Omental fat pad (tissue), 4 donors: Measurements from ENCODE around the gene FAM120A. TPM values are rescaled to one million over a fixed set of nuclear protein-coding genes. Genes with fewer than 3 reads are reported as not detected.

Experiments used
- ATAC-seq: fragments of 150-250 bp; one replicate; pipeline ENCODE4 v1.9.1; 2016; ENCODE audit warnings: mild to moderate bottlenecking, moderate library complexity; ENCODE audit not compliant: low FRiP score
- DNase-seq: peaks from one replicate; pipeline ENCODE4 v3.0.0-alpha.2; 2019; ENCODE audit warnings: low spot score
- CTCF ChIP-seq, 3 donors: fragments of 450-650 bp; IDR thresholded peaks; one replicate each; pipeline ENCODE4 v1.5.1; 2016 to 2017; ENCODE audit warnings: antibody characterized with exemption in 3 of 3, mild to moderate bottlenecking in 3 of 3, moderate library complexity in 2 of 3
- small RNA-seq: library from RNA; depleted of rRNA; stranded (forward); fragments of <200 nt; gene quantifications from one replicate; pipeline ENCODE3, GENCODE V24; 2016
- total RNA-seq, 4 donors: library from RNA; depleted of rRNA; stranded (reverse); fragments of >200 nt; gene quantifications; one replicate each; pipeline ENCODE4 v1.1.0, GENCODE V29; 2016

FAM120A gene
- total RNA-seq, 4 donors from 2014 or later, result 85.3 to 111 (median 102) TPM

- DNase-seq, result no peak
- TF ChIP-seq CTCF (IDR thresholded peaks at IDR 0.05), result no peak
- no peak for ATAC-seq
Observed at GRCh38 chr9:93613174-93613573, 161.7 kb downstream of the FAM120A start.

GRCh38 chr9:93613791-93614190, 162.3 kb downstream of the FAM120A start:
- DNase-seq, result no peak
- no peak for TF ChIP-seq CTCF (IDR thresholded peaks at IDR 0.05)

GRCh38 chr9:93614830-93615468, 163.5 kb downstream of the FAM120A start:
- ATAC-seq (no peak), DNase-seq (no peak)
- TF ChIP-seq CTCF (IDR thresholded peaks at IDR 0.05), result no peak

More at GRCh38 chr9:93613791-93614190, 162.3 kb downstream of the FAM120A start:
- ATAC-seq, result no peak

Small RNAs within 50 kb of the gene (small RNA-seq; reads per million reads assigned to genes)
- gene RF00019, result not detected

Other genes with a start within 250 kb of the FAM120A start
- 10 to 100 TPM; 48.2 to 61.2 (median 54.2) TPM for gene FAM120AOS, start 1.9 kb downstream of the FAM120A start, total RNA-seq
- 10 to 100 TPM; 15.8 to 24.5 (median 20.4) TPM for gene PHF2, start 124.9 kb downstream of the FAM120A start, total RNA-seq